ENCODE measurements around the gene WWOX. TPM values are rescaled to one million over a fixed set of nuclear protein-coding genes. Genes with fewer than 3 reads are reported as not detected.

The WWOX gene
- total and polyA plus RNA-seq, 2 of the 13 experiments (the other 11 are each of a cell fraction or from before 2014, with no cell fraction given) = 9.1 to 37.4 TPM

DNA sequence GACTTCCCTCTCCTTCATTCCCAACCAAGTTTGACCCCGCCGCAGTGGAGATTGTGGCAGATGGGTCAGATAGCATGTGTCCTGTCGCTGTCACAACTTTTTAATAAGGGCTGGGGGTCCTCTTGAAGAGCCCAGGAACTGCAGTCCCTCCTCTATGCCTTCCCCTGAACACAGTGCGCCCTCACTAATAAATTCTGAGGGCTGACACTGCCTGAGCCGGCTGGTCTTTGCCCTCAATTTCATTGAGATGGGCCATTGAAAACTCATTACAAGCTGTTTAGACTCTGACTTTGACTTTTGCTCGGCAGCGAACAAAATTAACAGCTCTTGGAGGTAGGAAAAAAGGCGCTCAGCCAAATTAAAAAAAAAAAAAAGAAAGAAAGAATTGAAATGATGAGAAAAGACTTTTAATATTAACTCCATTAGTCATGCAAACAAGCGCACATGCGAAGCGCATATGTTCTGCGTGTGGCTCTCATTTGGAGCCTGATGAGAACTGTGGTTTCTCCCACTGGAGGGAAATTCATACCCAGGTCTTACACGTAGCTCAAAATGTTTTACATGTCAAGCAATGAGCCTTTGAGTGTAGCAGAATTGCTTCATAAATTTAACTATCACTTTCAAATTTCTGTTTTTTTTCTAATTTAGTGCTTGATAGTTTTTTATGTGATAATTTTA is 704.7 kb downstream of the WWOX start (continued):
- TF ChIP-seq, protein P1, sequence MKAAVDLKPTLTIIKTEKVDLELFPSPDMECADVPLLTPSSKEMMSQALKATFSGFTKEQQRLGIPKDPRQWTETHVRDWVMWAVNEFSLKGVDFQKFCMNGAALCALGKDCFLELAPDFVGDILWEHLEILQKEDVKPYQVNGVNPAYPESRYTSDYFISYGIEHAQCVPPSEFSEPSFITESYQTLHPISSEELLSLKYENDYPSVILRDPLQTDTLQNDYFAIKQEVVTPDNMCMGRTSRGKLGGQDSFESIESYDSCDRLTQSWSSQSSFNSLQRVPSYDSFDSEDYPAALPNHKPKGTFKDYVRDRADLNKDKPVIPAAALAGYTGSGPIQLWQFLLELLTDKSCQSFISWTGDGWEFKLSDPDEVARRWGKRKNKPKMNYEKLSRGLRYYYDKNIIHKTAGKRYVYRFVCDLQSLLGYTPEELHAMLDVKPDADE (CRISPR knock-in tag; IDR thresholded peaks at IDR 0.05) = no peak
- TF ChIP-seq ZFP36L2 (CRISPR knock-in tag; IDR thresholded peaks at IDR 0.05) (no peak), ZNF180 (CRISPR knock-in tag; IDR thresholded peaks at IDR 0.05; ENCODE audit: borderline replicate concordance, low read depth) (no peak), ZNF530 (CRISPR knock-in tag; IDR thresholded peaks at IDR 0.05; ENCODE audit: low read depth) (no peak), CCAR2 (optimal IDR thresholded peaks at IDR 0.05; ENCODE audit: low read depth, low read length) (no peak)

DNA sequence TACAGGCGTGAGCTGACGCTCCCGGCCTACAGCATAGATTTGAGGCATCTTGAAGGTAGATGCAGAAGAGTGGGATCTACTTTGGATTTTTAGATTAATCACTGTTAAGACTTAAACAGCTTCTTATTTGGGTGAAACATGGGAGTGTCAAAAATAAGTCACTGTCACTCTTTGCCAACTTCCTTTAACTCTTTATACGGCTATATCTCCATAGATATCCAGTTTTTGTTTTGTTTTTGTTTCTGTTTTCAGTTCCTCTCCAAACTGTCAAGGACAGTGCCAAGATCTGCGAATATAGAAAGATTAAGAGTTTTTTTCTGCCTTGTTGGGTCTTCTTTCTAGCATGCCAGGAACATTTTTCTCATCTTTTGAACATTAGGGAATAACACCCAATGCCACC is 706.1 kb downstream of the WWOX start:
- TF ChIP-seq CENPT (CRISPR knock-in tag; IDR thresholded peaks at IDR 0.05; ENCODE audit: low read depth) = no peak
- TF ChIP-seq SNAI1 (CRISPR knock-in tag; IDR thresholded peaks at IDR 0.05; ENCODE audit: borderline replicate concordance) = no peak
- no peak for TF ChIP-seq ZNF615 (CRISPR knock-in tag; IDR thresholded peaks at IDR 0.05; ENCODE audit: borderline replicate concordance)
- TF ChIP-seq, protein P2, sequence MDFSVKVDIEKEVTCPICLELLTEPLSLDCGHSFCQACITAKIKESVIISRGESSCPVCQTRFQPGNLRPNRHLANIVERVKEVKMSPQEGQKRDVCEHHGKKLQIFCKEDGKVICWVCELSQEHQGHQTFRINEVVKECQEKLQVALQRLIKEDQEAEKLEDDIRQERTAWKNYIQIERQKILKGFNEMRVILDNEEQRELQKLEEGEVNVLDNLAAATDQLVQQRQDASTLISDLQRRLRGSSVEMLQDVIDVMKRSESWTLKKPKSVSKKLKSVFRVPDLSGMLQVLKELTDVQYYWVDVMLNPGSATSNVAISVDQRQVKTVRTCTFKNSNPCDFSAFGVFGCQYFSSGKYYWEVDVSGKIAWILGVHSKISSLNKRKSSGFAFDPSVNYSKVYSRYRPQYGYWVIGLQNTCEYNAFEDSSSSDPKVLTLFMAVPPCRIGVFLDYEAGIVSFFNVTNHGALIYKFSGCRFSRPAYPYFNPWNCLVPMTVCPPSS (IDR thresholded peaks at IDR 0.05) = no peak
- TF ChIP-seq RBM22 (optimal IDR thresholded peaks at IDR 0.05; ENCODE audit: low read length) = no peak
- no peak for TF ChIP-seq MTF1 (CRISPR knock-in tag; IDR thresholded peaks at IDR 0.05)
- TF ChIP-seq NFE2L2 (IDR thresholded peaks at IDR 0.05; ENCODE audit: low read length) = no peak
- TF ChIP-seq, protein P3, sequence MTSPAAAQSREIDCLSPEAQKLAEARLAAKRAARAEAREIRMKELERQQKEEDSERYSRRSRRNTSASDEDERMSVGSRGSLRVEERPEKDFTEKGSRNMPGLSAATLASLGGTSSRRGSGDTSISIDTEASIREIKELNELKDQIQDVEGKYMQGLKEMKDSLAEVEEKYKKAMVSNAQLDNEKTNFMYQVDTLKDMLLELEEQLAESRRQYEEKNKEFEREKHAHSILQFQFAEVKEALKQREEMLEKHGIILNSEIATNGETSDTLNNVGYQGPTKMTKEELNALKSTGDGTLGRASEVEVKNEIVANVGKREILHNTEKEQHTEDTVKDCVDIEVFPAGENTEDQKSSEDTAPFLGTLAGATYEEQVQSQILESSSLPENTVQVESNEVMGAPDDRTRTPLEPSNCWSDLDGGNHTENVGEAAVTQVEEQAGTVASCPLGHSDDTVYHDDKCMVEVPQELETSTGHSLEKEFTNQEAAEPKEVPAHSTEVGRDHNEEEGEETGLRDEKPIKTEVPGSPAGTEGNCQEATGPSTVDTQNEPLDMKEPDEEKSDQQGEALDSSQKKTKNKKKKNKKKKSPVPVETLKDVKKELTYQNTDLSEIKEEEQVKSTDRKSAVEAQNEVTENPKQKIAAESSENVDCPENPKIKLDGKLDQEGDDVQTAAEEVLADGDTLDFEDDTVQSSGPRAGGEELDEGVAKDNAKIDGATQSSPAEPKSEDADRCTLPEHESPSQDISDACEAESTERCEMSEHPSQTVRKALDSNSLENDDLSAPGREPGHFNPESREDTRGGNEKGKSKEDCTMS (CRISPR knock-in tag; conservative IDR thresholded peaks at IDR 0.05) = no peak
- no peak for TF ChIP-seq TEAD3 (CRISPR knock-in tag; optimal IDR thresholded peaks at IDR 0.05; ENCODE audit: borderline replicate concordance)
- TF ChIP-seq SYNCRIP (IDR thresholded peaks at IDR 0.05; ENCODE audit: insufficient read depth, low read depth, low read length) = no peak
- TF ChIP-seq KAT7 (CRISPR knock-in tag; IDR thresholded peaks at IDR 0.05; ENCODE audit: borderline replicate concordance) = no peak
- TF ChIP-seq, protein P4, sequence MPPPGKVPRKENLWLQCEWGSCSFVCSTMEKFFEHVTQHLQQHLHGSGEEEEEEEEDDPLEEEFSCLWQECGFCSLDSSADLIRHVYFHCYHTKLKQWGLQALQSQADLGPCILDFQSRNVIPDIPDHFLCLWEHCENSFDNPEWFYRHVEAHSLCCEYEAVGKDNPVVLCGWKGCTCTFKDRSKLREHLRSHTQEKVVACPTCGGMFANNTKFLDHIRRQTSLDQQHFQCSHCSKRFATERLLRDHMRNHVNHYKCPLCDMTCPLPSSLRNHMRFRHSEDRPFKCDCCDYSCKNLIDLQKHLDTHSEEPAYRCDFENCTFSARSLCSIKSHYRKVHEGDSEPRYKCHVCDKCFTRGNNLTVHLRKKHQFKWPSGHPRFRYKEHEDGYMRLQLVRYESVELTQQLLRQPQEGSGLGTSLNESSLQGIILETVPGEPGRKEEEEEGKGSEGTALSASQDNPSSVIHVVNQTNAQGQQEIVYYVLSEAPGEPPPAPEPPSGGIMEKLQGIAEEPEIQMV (CRISPR knock-in tag; IDR thresholded peaks at IDR 0.05; ENCODE audit: low read depth) = no peak
- no peak for TF ChIP-seq ZNF879 (CRISPR knock-in tag; IDR thresholded peaks at IDR 0.05)
- in situ Hi-C loops (cut with HindIII; ENCODE audit: extremely low pct_ligation_motif_present, low pct_unique_long_range_greater_than_20kb) = no loop called here
- Histone ChIP-seq H3K4me3 (replicated peaks in 1 of 3; ENCODE audit: insufficient read depth in 1 of 3, low read depth in 2 of 3, low read length in 3 of 3) (no peak overlapping the region), H3K27ac (ENCODE audit: extremely low read length, insufficient read depth, low read length) (no peak overlapping the region), H3K79me2 (ENCODE audit: insufficient read depth, low read length) (no peaks in the 10 kb centered on the region), H3K4me1 (ENCODE audit: insufficient read depth, low read length) (no peaks in the 10 kb centered on the region), H3K27me3 (ENCODE audit: control insufficient read depth in 1 of 2, insufficient read depth in 2 of 2, low read length in 2 of 2) (no peaks in the 10 kb centered on the region), H2AFZ (ENCODE audit: low read length) (no peak overlapping the region), H4K20me1 (ENCODE audit: insufficient read depth, low read length) (no peaks in the 10 kb centered on the region), H3K9me3 (ENCODE audit: low read length) (no peaks in the 10 kb centered on the region), H3K4me2 (ENCODE audit: low read depth, low read length) (no peak overlapping the region), H3K36me3 (replicated peaks in 1 of 2; ENCODE audit: control insufficient read depth in 1 of 2, insufficient read depth in 2 of 2, low read length in 2 of 2) (no peaks in the 10 kb centered on the region), H3K9ac (ENCODE audit: insufficient read depth, low read depth, low read length) (no peak overlapping the region)
- intact Hi-C loops (cut with micrococcal nuclease; ENCODE audit: unreplicated experiment) = no loop called here
- FAIRE-seq = no peak
- ATAC-seq = no peak
- DNase-seq (ENCODE audit: low spot score) = no peak
- whole genome bisulfite sequencing (ENCODE audit: low lambda C conversion rate) = 78% methylated on average over 5 of the region's 5 CpGs
- POLR2A ChIA-PET = no interaction called here
- CTCF ChIA-PET (ENCODE audit: low intra/inter-chr PET ratio, low total read pairs) = no interaction called here
- BruUV-seq (replicated peaks) = no TSS peak
